Neural progenitor cell (in vitro differentiated cells): ENCODE measurements around the gene ATP6V0D1.

Experiments used
- EZH2 ChIP-seq: fragments of 200-600 bp; sonication (generic); IDR thresholded peaks from 2 replicates; pipeline ENCODE4 v1.6.1; 2017; ENCODE audit warnings: antibody characterized with exemption, mild to moderate bottlenecking, moderate library complexity
- TF ChIP-seq, protein P1 (sequence below): fragments of 200-600 bp; sonication (generic); IDR thresholded peaks from 2 replicates; pipeline ENCODE4 v1.5.1; 2017; ENCODE audit warnings: antibody characterized with exemption, mild to moderate bottlenecking

GRCh38 chr16:67481561-67482232 lies 740 bp upstream of the ATP6V0D1 start:
- TF ChIP-seq, protein P1, sequence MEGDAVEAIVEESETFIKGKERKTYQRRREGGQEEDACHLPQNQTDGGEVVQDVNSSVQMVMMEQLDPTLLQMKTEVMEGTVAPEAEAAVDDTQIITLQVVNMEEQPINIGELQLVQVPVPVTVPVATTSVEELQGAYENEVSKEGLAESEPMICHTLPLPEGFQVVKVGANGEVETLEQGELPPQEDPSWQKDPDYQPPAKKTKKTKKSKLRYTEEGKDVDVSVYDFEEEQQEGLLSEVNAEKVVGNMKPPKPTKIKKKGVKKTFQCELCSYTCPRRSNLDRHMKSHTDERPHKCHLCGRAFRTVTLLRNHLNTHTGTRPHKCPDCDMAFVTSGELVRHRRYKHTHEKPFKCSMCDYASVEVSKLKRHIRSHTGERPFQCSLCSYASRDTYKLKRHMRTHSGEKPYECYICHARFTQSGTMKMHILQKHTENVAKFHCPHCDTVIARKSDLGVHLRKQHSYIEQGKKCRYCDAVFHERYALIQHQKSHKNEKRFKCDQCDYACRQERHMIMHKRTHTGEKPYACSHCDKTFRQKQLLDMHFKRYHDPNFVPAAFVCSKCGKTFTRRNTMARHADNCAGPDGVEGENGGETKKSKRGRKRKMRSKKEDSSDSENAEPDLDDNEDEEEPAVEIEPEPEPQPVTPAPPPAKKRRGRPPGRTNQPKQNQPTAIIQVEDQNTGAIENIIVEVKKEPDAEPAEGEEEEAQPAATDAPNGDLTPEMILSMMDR, result no peak
- no peak for TF ChIP-seq EZH2
